Activated naive CD4-positive, alpha-beta T cell treated with anti-CD3 and anti-CD28 coated beads, Interleukin-2, amount 50 U/mL, for 24 hours (primary cell): ENCODE data around the gene ROBO3.
A peak's percentile ranks its signal among the peaks of the same experiment; 100 is the strongest.

Source experiments
- H3K27ac Mint-ChIP-seq: one replicate; pipeline ENCODE4 v1.8.0; 2021; ENCODE audit warnings: mild to moderate bottlenecking, mixed read lengths
- H3K27me3 Mint-ChIP-seq: one replicate; pipeline ENCODE4 v1.8.0; 2021; ENCODE audit warnings: mixed read lengths
- H3K36me3 Mint-ChIP-seq: one replicate; pipeline ENCODE4 v1.8.0; 2021; ENCODE audit warnings: mixed read lengths
- H3K4me1 Mint-ChIP-seq: one replicate; pipeline ENCODE4 v1.8.0; 2021; ENCODE audit warnings: mixed read lengths
- H3K4me3 Mint-ChIP-seq: one replicate; pipeline ENCODE4 v1.8.0; 2021; ENCODE audit warnings: mild to moderate bottlenecking, mixed read lengths
- H3K9me3 Mint-ChIP-seq: one replicate; pipeline ENCODE4 v1.8.0; 2021; ENCODE audit warnings: mixed read lengths

Gene ROBO3

GRCh38 chr11:124865902-124866851 lies 945 bp downstream of the ROBO3 start:
- Mint-ChIP-seq H3K36me3 (peaks cover 1% of the 10 kb centered on the region), H3K27me3 (peaks cover 65% of the 10 kb centered on the region), H3K4me1 (peaks cover 43% of the 10 kb centered on the region), H3K9me3 (no peaks in the 10 kb centered on the region), H3K4me3 (no peak overlapping the region), H3K27ac (no peak overlapping the region)

- no peak overlapping the region for H3K4me3 Mint-ChIP-seq
- H3K36me3 Mint-ChIP-seq, result peaks cover 1% of the 10 kb centered on the region
- H3K27me3 Mint-ChIP-seq, result peaks cover 57% of the 10 kb centered on the region
- H3K27ac Mint-ChIP-seq, result no peak overlapping the region
- H3K4me1 Mint-ChIP-seq, result peaks cover 42% of the 10 kb centered on the region
- H3K9me3 Mint-ChIP-seq, result no peaks in the 10 kb centered on the region
These were observed 2.5 kb downstream of the ROBO3 start for GRCh38 chr11:124867700-124868099.

- H3K27me3 Mint-ChIP-seq, result peaks cover 58% of the 10 kb centered on the region
These were observed 3.4 kb downstream of the ROBO3 start for GRCh38 chr11:124868331-124869274.

GRCh38 chr11:124869331-124869730 lies 4.1 kb downstream of the ROBO3 start:
- H3K27me3 Mint-ChIP-seq, result peaks cover 58% of the 10 kb centered on the region
- H3K4me3 Mint-ChIP-seq, result peak overlapping the region; percentile 62
- peaks cover 1% of the 10 kb centered on the region for H3K36me3 Mint-ChIP-seq
- no peaks in the 10 kb centered on the region for H3K9me3 Mint-ChIP-seq
- H3K4me1 Mint-ChIP-seq, result peaks cover 32% of the 10 kb centered on the region
- H3K27ac Mint-ChIP-seq, result no peak overlapping the region

More at GRCh38 chr11:124868331-124869274, 3.4 kb downstream of the ROBO3 start:
- Mint-ChIP-seq H3K9me3 (no peaks in the 10 kb centered on the region), H3K27ac (no peak overlapping the region), H3K4me1 (peaks cover 33% of the 10 kb centered on the region), H3K4me3 (peak overlapping the region; percentile 62), H3K36me3 (peaks cover 1% of the 10 kb centered on the region)

- Mint-ChIP-seq H3K9me3 (no peaks in the 10 kb centered on the region), H3K36me3 (peaks cover 1% of the 10 kb centered on the region), H3K4me3 (no peak overlapping the region), H3K27me3 (peaks cover 53% of the 10 kb centered on the region), H3K27ac (no peak overlapping the region), H3K4me1 (peaks cover 32% of the 10 kb centered on the region)
These were observed 4.7 kb downstream of the ROBO3 start for GRCh38 chr11:124869856-124870387.

GRCh38 chr11:124870430-124870829 lies 5.2 kb downstream of the ROBO3 start:
- no peaks in the 10 kb centered on the region for H3K9me3 Mint-ChIP-seq
- H3K27me3 Mint-ChIP-seq, result peaks cover 53% of the 10 kb centered on the region
- H3K4me1 Mint-ChIP-seq, result peaks cover 33% of the 10 kb centered on the region
- H3K27ac Mint-ChIP-seq, result no peak overlapping the region
- no peak overlapping the region for H3K4me3 Mint-ChIP-seq
- H3K36me3 Mint-ChIP-seq, result peaks cover 1% of the 10 kb centered on the region

- peaks cover 26% of the 10 kb centered on the region for H3K4me1 Mint-ChIP-seq
- no peak overlapping the region for H3K4me3 Mint-ChIP-seq
- H3K27me3 Mint-ChIP-seq, result peaks cover 42% of the 10 kb centered on the region
These were observed 7.0 kb downstream of the ROBO3 start for GRCh38 chr11:124872280-124872679.

GRCh38 chr11:124872741-124873140 lies 7.5 kb downstream of the ROBO3 start:
- peaks cover 28% of the 10 kb centered on the region for H3K4me1 Mint-ChIP-seq
- no peak overlapping the region for H3K27ac Mint-ChIP-seq
- no peak overlapping the region for H3K4me3 Mint-ChIP-seq
- H3K36me3 Mint-ChIP-seq, result no peaks in the 10 kb centered on the region
- H3K27me3 Mint-ChIP-seq, result peaks cover 39% of the 10 kb centered on the region
- H3K9me3 Mint-ChIP-seq, result no peaks in the 10 kb centered on the region

More at GRCh38 chr11:124872280-124872679, 7.0 kb downstream of the ROBO3 start:
- Mint-ChIP-seq H3K9me3 (no peaks in the 10 kb centered on the region), H3K27ac (no peak overlapping the region), H3K36me3 (peaks cover under 1% of the 10 kb centered on the region)

GRCh38 chr11:124873951-124874350 lies 8.7 kb downstream of the ROBO3 start:
- no peak overlapping the region for H3K27ac Mint-ChIP-seq
- peaks cover 26% of the 10 kb centered on the region for H3K4me1 Mint-ChIP-seq
- no peaks in the 10 kb centered on the region for H3K36me3 Mint-ChIP-seq
- no peaks in the 10 kb centered on the region for H3K9me3 Mint-ChIP-seq
- H3K4me3 Mint-ChIP-seq, result no peak overlapping the region
- H3K27me3 Mint-ChIP-seq, result peaks cover 32% of the 10 kb centered on the region

- Mint-ChIP-seq H3K4me1 (peaks cover 25% of the 10 kb centered on the region), H3K9me3 (no peaks in the 10 kb centered on the region), H3K36me3 (no peaks in the 10 kb centered on the region), H3K27me3 (peaks cover 29% of the 10 kb centered on the region), H3K4me3 (no peak overlapping the region), H3K27ac (no peak overlapping the region)
These were observed 9.5 kb downstream of the ROBO3 start for GRCh38 chr11:124874571-124875255.

GRCh38 chr11:124875401-124875800 lies 10.2 kb downstream of the ROBO3 start:
- Mint-ChIP-seq H3K27me3 (peaks cover 22% of the 10 kb centered on the region), H3K27ac (peak overlapping the region; percentile 17), H3K4me1 (peaks cover 22% of the 10 kb centered on the region)

GRCh38 chr11:124875943-124876817 lies 10.9 kb downstream of the ROBO3 start:
- H3K4me1 Mint-ChIP-seq, result peaks cover 22% of the 10 kb centered on the region
- peak overlapping the region; percentile 68 for H3K27ac Mint-ChIP-seq
- H3K36me3 Mint-ChIP-seq, result no peaks in the 10 kb centered on the region
- no peaks in the 10 kb centered on the region for H3K9me3 Mint-ChIP-seq
- peak overlapping the region; percentile 88 for H3K4me3 Mint-ChIP-seq
- H3K27me3 Mint-ChIP-seq, result peaks cover 16% of the 10 kb centered on the region

More at GRCh38 chr11:124875401-124875800, 10.2 kb downstream of the ROBO3 start:
- Mint-ChIP-seq H3K9me3 (no peaks in the 10 kb centered on the region), H3K4me3 (peak overlapping the region; percentile 76), H3K36me3 (no peaks in the 10 kb centered on the region)

- Mint-ChIP-seq H3K27me3 (peaks cover 14% of the 10 kb centered on the region), H3K36me3 (no peaks in the 10 kb centered on the region), H3K4me1 (peaks cover 22% of the 10 kb centered on the region), H3K4me3 (peak overlapping the region; percentile 88), H3K27ac (peak overlapping the region; percentile 68), H3K9me3 (no peaks in the 10 kb centered on the region)
These were observed 11.8 kb downstream of the ROBO3 start for GRCh38 chr11:124876818-124877630.
